Peyer's patch (tissue), 4 donors: Measurements from ENCODE around the gene THAP9. TPM values are rescaled to one million over a fixed set of nuclear protein-coding genes. Genes with fewer than 3 reads are reported as not detected.
A peak's percentile ranks its signal among the peaks of the same experiment; 100 is the strongest.
"Not testable (repeated sequence)": the region's sequence is repeated elsewhere in the genome, so short reads cannot be mapped to it uniquely, and the experiment has no call there.

Experiments used
- DNase-seq, 3 donors: peaks; one replicate each; pipeline ENCODE4 v3.0.0-alpha.2; 2017 to 2019
- H3K27ac ChIP-seq, 4 donors: fragments of 200-600 bp; sonication (generic); one replicate each; pipeline ENCODE4 v1.5.1; 2016 to 2019
- H3K27me3 ChIP-seq, 2 donors: fragments of 200-600 bp; sonication (generic); one replicate each; pipeline ENCODE4 v1.5.1; 2019
- H3K36me3 ChIP-seq, 3 donors: fragments of 200-600 bp; sonication (generic); one replicate each; pipeline ENCODE4 v1.5.1; 2016 to 2019
- H3K4me1 ChIP-seq, 4 donors: fragments of 200-600 bp; sonication (generic); one replicate each; pipeline ENCODE4 v1.5.1; 2016 to 2019
- H3K4me3 ChIP-seq, 4 donors: fragments of 200-600 bp; sonication (generic); 1 replicate in 3 of 4; 2 replicates in 1 of 4; pipeline ENCODE4 v1.5.1; 2016 to 2019; ENCODE audit warnings: mild to moderate bottlenecking in 1 of 4
- H3K9me3 ChIP-seq, 4 donors: fragments of 200-600 bp; sonication (generic); one replicate each; pipeline ENCODE4 v1.5.1; 2016 to 2019; ENCODE audit warnings: mild to moderate bottlenecking in 1 of 4
- CTCF ChIP-seq, 6 experiments: fragments of 450-650 bp in 4 of 6; fragments of 200-600 bp in 2 of 6; sonication (generic) in 1 of 6; IDR thresholded peaks; one replicate each; pipeline ENCODE4 v1.5.1; 2017 to 2019; ENCODE audit warnings: antibody characterized with exemption in 6 of 6, mild to moderate bottlenecking in 3 of 6, moderate library complexity in 1 of 6
- POLR2A ChIP-seq, 2 donors: fragments of 450-650 bp; IDR thresholded peaks; one replicate each; pipeline ENCODE4 v1.5.1; 2017; ENCODE audit warnings: antibody characterized with exemption in 2 of 2, mild to moderate bottlenecking in 2 of 2, moderate library complexity in 2 of 2
- total RNA-seq, 4 donors: library from RNA; depleted of rRNA; stranded (reverse); fragments of >200 nt; gene quantifications; one replicate each; pipeline ENCODE4 v1.1.0, GENCODE V29; 2016

THAP9 gene
- 1 to 10 TPM; 1.7 to 6.7 (median 2.9) TPM for total RNA-seq

- Histone ChIP-seq H3K27ac (peak within 1 kb of the TSS; percentile 90 to 100 (median 96)), H3K4me3 (peak within 1 kb of the TSS; percentile 54 to 73 (median 60)), H3K9me3 (no peaks in the 10 kb centered on the region), H3K36me3 (peaks cover 0 to 7% (median 0%) of the 10 kb centered on the region in 3 donors), H3K27me3 (no peaks in the 10 kb centered on the region), H3K4me1 (peaks cover 0 to 8% (median 3%) of the 10 kb centered on the region in 4 donors)
- TF ChIP-seq CTCF (IDR thresholded peaks at IDR 0.05) (peak in 1 of 6 experiments; percentile 10), POLR2A (IDR thresholded peaks at IDR 0.05) (peak; percentile 60 to 89)
- DNase-seq = peak; percentile 97 to 99 (median 98)
Observed at GRCh38 chr4:82900411-82901182, at the start of gene THAP9. Gene THAP9, plus strand, starts transcription at chr4:82900735. Its CDS starts 68 bp downstream, at chr4:82900803.

- Histone ChIP-seq H3K9me3 (no peaks in the 10 kb centered on the region), H3K4me3 (no peak overlapping the region), H3K27me3 (no peaks in the 10 kb centered on the region), H3K27ac (no peak overlapping the region), H3K36me3 (peaks cover 0 to 96% (median 6%) of the 10 kb centered on the region in 3 donors), H3K4me1 (no peaks in the 10 kb centered on the region)
- no peak for DNase-seq
- no peak for TF ChIP-seq CTCF (IDR thresholded peaks at IDR 0.05)
Observed at GRCh38 chr4:82851318-82851717, 49.2 kb upstream of the THAP9 start.

GRCh38 chr4:82851885-82852750 lies 48.4 kb upstream of the THAP9 start:
- Histone ChIP-seq H3K27me3 (no peaks in the 10 kb centered on the region), H3K36me3 (peaks cover 0 to 97% (median 6%) of the 10 kb centered on the region in 3 donors), H3K27ac (no peak overlapping the region), H3K4me1 (no peaks in the 10 kb centered on the region), H3K4me3 (no peak overlapping the region), H3K9me3 (no peaks in the 10 kb centered on the region)
- no peak for DNase-seq
- TF ChIP-seq POLR2A (IDR thresholded peaks at IDR 0.05) = no peak
- TF ChIP-seq CTCF (IDR thresholded peaks at IDR 0.05) = peak in 4 of 6 experiments; percentile 32 to 60 (median 52)

- no peaks in the 10 kb centered on the region for H3K4me1 ChIP-seq
- no peak for DNase-seq
- no peak overlapping the region for H3K27ac ChIP-seq
- H3K4me3 ChIP-seq = no peak overlapping the region
- no peaks in the 10 kb centered on the region for H3K9me3 ChIP-seq
- H3K27me3 ChIP-seq = no peaks in the 10 kb centered on the region
- TF ChIP-seq CTCF (IDR thresholded peaks at IDR 0.05) (no peak), POLR2A (IDR thresholded peaks at IDR 0.05) (no peak)
- peaks cover 0 to 97% (median 6%) of the 10 kb centered on the region in 3 donors for H3K36me3 ChIP-seq
Observed at GRCh38 chr4:82852751-82853285, 47.7 kb upstream of the THAP9 start.

GRCh38 chr4:82860487-82860886 lies 40.0 kb upstream of the THAP9 start:
- H3K27me3 ChIP-seq, H3K27ac ChIP-seq, H3K9me3 ChIP-seq, H3K4me3 ChIP-seq, H3K4me1 ChIP-seq, DNase-seq: not testable (repeated sequence)
- H3K36me3 ChIP-seq = peaks cover 0 to 74% (median 4%) of the 10 kb centered on the region in 3 donors
